Medulla oblongata (tissue), 1 donor: Measurements from ENCODE around the gene METTL22.
A peak's percentile ranks its signal among the peaks of the same experiment; 100 is the strongest.

ENCODE experiments used
- DNase-seq: peaks from one replicate; pipeline ENCODE4 v3.0.0-alpha.2; 2015; ENCODE audit errors: extremely low spot score

Gene METTL22

GRCh38 chr16:8665529-8665928 is 44.0 kb downstream of the METTL22 start:
- DNase-seq, result no peak

- DNase-seq, result no peak
Measured at GRCh38 chr16:8667492-8667891, 46.0 kb downstream of the METTL22 start.

GRCh38 chr16:8668113-8668512 is 46.6 kb downstream of the METTL22 start:
- no peak for DNase-seq

GRCh38 chr16:8669481-8669880 is 48.0 kb downstream of the METTL22 start:
- DNase-seq, result no peak

GRCh38 chr16:8670014-8670560 is 48.6 kb downstream of the METTL22 start:
- no peak for DNase-seq

- DNase-seq, result peak; percentile 5
Measured at GRCh38 chr16:8673611-8674412, 52.3 kb downstream of the METTL22 start.

- peak; percentile 96 for DNase-seq
Measured at GRCh38 chr16:8674413-8675022, 53.0 kb downstream of the METTL22 start, which contains the start of gene ABAT. Gene ABAT (plus strand): TSS chr16:8674617. CDS start chr16:8735740, 61,123 bp downstream.

GRCh38 chr16:8675183-8676159 is 54.0 kb downstream of the METTL22 start:
- DNase-seq, result no peak

GRCh38 chr16:8676160-8676547 is 54.7 kb downstream of the METTL22 start:
- DNase-seq, result no peak

GRCh38 chr16:8676737-8677375 is 55.4 kb downstream of the METTL22 start:
- no peak for DNase-seq

- no peak for DNase-seq
Measured at GRCh38 chr16:8677481-8677880, 56.0 kb downstream of the METTL22 start.

GRCh38 chr16:8678068-8678927 is 56.8 kb downstream of the METTL22 start:
- no peak for DNase-seq

- DNase-seq, result no peak
Measured at GRCh38 chr16:8679151-8679550, 57.7 kb downstream of the METTL22 start.

- DNase-seq, result no peak
Measured at GRCh38 chr16:8682551-8683259, 61.2 kb downstream of the METTL22 start.

- no peak for DNase-seq
Measured at GRCh38 chr16:8683640-8684039, 62.1 kb downstream of the METTL22 start.

- no peak for DNase-seq
Measured at GRCh38 chr16:8685617-8686016, 64.1 kb downstream of the METTL22 start.

GRCh38 chr16:8686031-8686621 is 64.6 kb downstream of the METTL22 start:
- peak; percentile 48 for DNase-seq

- DNase-seq, result no peak
Measured at GRCh38 chr16:8686879-8687278, 65.4 kb downstream of the METTL22 start.

GRCh38 chr16:8689686-8690085 is 68.2 kb downstream of the METTL22 start:
- DNase-seq, result no peak
